Type B pancreatic cell (in vitro differentiated cells): ENCODE measurements around the gene P4HB. TPM values are rescaled to one million over a fixed set of nuclear protein-coding genes. Genes with fewer than 3 reads are reported as not detected.

Source experiments
- DNase-seq: peaks from one replicate; pipeline ENCODE4 v3.0.0; 2021; ENCODE audit warnings: mixed read lengths; ENCODE audit not compliant: unreplicated experiment; ENCODE audit errors: extremely low spot score
- H3K27ac Mint-ChIP-seq: 2 replicates; pipeline ENCODE4 v1.8.0; 2021; ENCODE audit warnings: mild to moderate bottlenecking, mixed read lengths
- H3K27me3 Mint-ChIP-seq: 2 replicates; pipeline ENCODE4 v1.8.0; 2021; ENCODE audit warnings: mixed read lengths
- H3K36me3 Mint-ChIP-seq: 2 replicates; pipeline ENCODE4 v1.8.0; 2021; ENCODE audit warnings: mixed read lengths
- H3K4me1 Mint-ChIP-seq: one replicate; pipeline ENCODE4 v1.8.0; 2021; ENCODE audit warnings: mixed read lengths; ENCODE audit not compliant: unreplicated experiment
- H3K4me3 Mint-ChIP-seq: 2 replicates; pipeline ENCODE4 v1.8.0; 2021; ENCODE audit warnings: mild to moderate bottlenecking, mixed read lengths
- H3K9me3 Mint-ChIP-seq: 2 replicates; pipeline ENCODE4 v1.8.0; 2021; ENCODE audit warnings: mixed read lengths
- total RNA-seq: library from RNA; stranded (reverse); gene quantifications from 2 replicates; pipeline ENCODE4 v1.2.1, GENCODE V29; 2021; ENCODE audit warnings: low replicate concordance
- TF ChIP-seq, protein P1 (sequence below): fragments of 200-600 bp; sonication (generic); conservative IDR thresholded peaks from 2 replicates; pipeline ENCODE4 v1.5.0; 2021; ENCODE audit warnings: antibody characterized with exemption, mild to moderate bottlenecking

Gene P4HB
- total RNA-seq, 1 donor from 2014 or later = 555 TPM

- no peak for DNase-seq
- no peaks in the 10 kb centered on the region for H3K9me3 Mint-ChIP-seq
- H3K27me3 Mint-ChIP-seq = peaks cover 5% of the 10 kb centered on the region
- peaks cover 3% of the 10 kb centered on the region for H3K4me1 Mint-ChIP-seq
- peaks cover 4% of the 10 kb centered on the region for H3K36me3 Mint-ChIP-seq
- TF ChIP-seq, protein P1, sequence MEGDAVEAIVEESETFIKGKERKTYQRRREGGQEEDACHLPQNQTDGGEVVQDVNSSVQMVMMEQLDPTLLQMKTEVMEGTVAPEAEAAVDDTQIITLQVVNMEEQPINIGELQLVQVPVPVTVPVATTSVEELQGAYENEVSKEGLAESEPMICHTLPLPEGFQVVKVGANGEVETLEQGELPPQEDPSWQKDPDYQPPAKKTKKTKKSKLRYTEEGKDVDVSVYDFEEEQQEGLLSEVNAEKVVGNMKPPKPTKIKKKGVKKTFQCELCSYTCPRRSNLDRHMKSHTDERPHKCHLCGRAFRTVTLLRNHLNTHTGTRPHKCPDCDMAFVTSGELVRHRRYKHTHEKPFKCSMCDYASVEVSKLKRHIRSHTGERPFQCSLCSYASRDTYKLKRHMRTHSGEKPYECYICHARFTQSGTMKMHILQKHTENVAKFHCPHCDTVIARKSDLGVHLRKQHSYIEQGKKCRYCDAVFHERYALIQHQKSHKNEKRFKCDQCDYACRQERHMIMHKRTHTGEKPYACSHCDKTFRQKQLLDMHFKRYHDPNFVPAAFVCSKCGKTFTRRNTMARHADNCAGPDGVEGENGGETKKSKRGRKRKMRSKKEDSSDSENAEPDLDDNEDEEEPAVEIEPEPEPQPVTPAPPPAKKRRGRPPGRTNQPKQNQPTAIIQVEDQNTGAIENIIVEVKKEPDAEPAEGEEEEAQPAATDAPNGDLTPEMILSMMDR = no peak
- no peak overlapping the region for H3K27ac Mint-ChIP-seq
- no peak overlapping the region for H3K4me3 Mint-ChIP-seq
Observed at GRCh38 chr17:81905993-81906392, 45.7 kb upstream of the P4HB start.

DNA sequence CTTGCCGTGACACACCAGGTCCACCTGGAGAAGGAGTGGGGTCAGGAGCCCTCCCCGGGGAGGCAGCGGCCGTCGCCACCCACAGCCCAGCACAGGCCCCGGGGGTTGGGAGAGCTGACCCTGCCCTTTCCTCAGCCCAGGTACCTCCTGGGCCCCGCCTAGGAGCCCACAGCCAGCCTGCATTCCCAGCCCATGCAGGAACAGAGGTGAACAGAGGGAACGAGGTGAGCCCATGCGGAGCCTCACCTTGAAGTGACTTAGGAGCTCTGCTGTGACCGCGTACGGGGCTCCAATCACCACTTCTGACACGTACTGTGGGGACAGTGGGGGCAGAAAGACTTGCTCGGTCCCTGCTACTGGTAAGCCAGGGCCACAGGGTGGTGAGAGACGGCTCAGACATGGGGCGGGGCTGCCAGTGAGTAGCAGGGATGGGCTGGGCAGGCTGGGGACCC is 45.1 kb upstream of the P4HB start:
- peaks cover 7% of the 10 kb centered on the region for H3K4me1 Mint-ChIP-seq
- no peak overlapping the region for H3K27ac Mint-ChIP-seq
- peaks cover 9% of the 10 kb centered on the region for H3K27me3 Mint-ChIP-seq
- H3K4me3 Mint-ChIP-seq = no peak overlapping the region
- DNase-seq = no peak
- peaks cover 7% of the 10 kb centered on the region for H3K36me3 Mint-ChIP-seq
- TF ChIP-seq, protein P1 = no peak
- H3K9me3 Mint-ChIP-seq = no peaks in the 10 kb centered on the region

GRCh38 chr17:81904600-81905423 is 44.5 kb upstream of the P4HB start:
- no peak for DNase-seq
- TF ChIP-seq, protein P1 = no peak
- Mint-ChIP-seq H3K4me3 (no peak overlapping the region), H3K27me3 (peaks cover 9% of the 10 kb centered on the region), H3K36me3 (peaks cover 12% of the 10 kb centered on the region), H3K27ac (no peak overlapping the region), H3K4me1 (peaks cover 7% of the 10 kb centered on the region), H3K9me3 (no peaks in the 10 kb centered on the region)

DNA sequence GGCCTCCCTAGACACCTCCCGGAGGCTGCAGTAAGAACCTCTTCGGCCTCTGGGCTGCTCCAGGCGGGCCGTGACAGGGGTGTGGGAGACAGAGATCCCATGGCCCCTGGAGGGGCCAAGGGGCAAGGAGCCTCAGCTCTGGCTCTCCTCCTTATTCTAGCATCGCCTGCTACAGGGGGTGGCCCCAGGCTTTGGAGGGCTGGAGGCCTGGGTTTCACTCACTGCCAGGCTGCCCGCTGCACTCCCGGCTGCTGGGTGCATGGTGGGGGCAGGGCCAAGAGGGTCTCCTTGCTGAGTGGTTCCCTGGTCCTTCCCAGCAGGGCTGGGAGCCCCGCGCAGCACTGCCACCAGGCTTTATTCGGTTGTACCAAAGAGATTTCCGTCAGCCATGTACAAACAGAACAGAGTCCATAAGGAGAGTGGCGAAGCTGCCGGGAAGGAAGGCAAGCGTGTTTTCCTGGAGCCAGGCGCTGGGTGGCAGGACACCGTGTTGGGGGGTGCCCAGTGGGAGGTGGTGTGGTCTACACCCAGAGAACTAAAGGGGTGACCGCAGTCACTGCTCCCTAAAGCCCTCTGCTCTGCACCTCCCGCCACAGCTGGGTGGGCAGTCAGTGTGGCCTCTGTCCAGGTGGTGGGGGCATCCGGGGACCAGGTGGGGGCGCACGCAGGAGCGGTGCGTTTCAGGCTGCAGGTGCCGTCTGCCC is 43.7 kb upstream of the P4HB start:
- Mint-ChIP-seq H3K27ac (no peak overlapping the region), H3K4me1 (peaks cover 7% of the 10 kb centered on the region), H3K4me3 (no peak overlapping the region), H3K36me3 (peaks cover 12% of the 10 kb centered on the region), H3K9me3 (no peaks in the 10 kb centered on the region), H3K27me3 (peaks cover 9% of the 10 kb centered on the region)
- TF ChIP-seq, protein P1 = no peak
- no peak for DNase-seq

GRCh38 chr17:81903415-81903831 is 43.1 kb upstream of the P4HB start:
- H3K27me3 Mint-ChIP-seq = peaks cover 9% of the 10 kb centered on the region
- no peaks in the 10 kb centered on the region for H3K9me3 Mint-ChIP-seq
- H3K36me3 Mint-ChIP-seq = peaks cover 12% of the 10 kb centered on the region
- no peak for DNase-seq
- TF ChIP-seq, protein P1 = no peak
- H3K4me1 Mint-ChIP-seq = peaks cover 7% of the 10 kb centered on the region
- H3K4me3 Mint-ChIP-seq = peak overlapping the region; percentile 61
- H3K27ac Mint-ChIP-seq = no peak overlapping the region
